Right atrium auricular region (tissue), 2 donors: ENCODE data around the gene HNRNPUL2. TPM values are rescaled to one million over a fixed set of nuclear protein-coding genes. Genes with fewer than 3 reads are reported as not detected.
"Not testable (repeated sequence)": the region's sequence is repeated elsewhere in the genome, so short reads cannot be mapped to it uniquely, and the experiment has no call there.

Experiments used
- DNase-seq: peaks from one replicate; pipeline ENCODE4 v3.0.0-alpha.2; 2019; ENCODE audit warnings: low spot score
- H3K27ac ChIP-seq, 2 donors: fragments of 200-600 bp; sonication (generic); 1 replicate in 1 of 2; 2 replicates in 1 of 2; pipeline ENCODE4 v1.5.1; 2016 to 2019
- H3K27me3 ChIP-seq, 2 donors: fragments of 200-600 bp; sonication (generic); one replicate each; pipeline versions ENCODE4 v1.5.1 to v1.6.0; 2017 to 2019
- H3K36me3 ChIP-seq: fragments of 200-600 bp; sonication (generic); one replicate; pipeline ENCODE4 v1.5.1; 2016
- H3K4me1 ChIP-seq, 2 donors: fragments of 200-600 bp; sonication (generic); one replicate each; pipeline versions ENCODE4 v1.5.1 to v1.6.0; 2017 to 2019
- H3K4me3 ChIP-seq, 2 donors: fragments of 200-600 bp; sonication (generic); 1 replicate in 1 of 2; 2 replicates in 1 of 2; pipeline ENCODE4 v1.5.1; 2017 to 2019; ENCODE audit warnings: mild to moderate bottlenecking in 1 of 2, moderate library complexity in 1 of 2
- H3K9me3 ChIP-seq, 2 donors: fragments of 200-600 bp; sonication (generic); one replicate each; pipeline ENCODE4 v1.5.1; 2019
- CTCF ChIP-seq, 2 donors: fragments of 200-600 bp; sonication (generic); IDR thresholded peaks; one replicate each; pipeline ENCODE4 v1.5.1; 2019; ENCODE audit warnings: antibody characterized with exemption in 2 of 2
- total RNA-seq, 2 donors: library from RNA; depleted of rRNA; stranded (reverse); fragments of >200 nt; gene quantifications; one replicate each; pipeline ENCODE4 v1.1.0, GENCODE V29; 2016

HNRNPUL2 gene
- 10 to 100 TPM; 12.2 to 15.6 TPM for total RNA-seq

- Histone ChIP-seq H3K9me3 (no peaks in the 10 kb centered on the region), H3K4me1 (peaks cover 0 to 54% of the 10 kb centered on the region in 2 donors), H3K36me3 (peaks cover 21% of the 10 kb centered on the region), H3K27me3 (no peaks in the 10 kb centered on the region), H3K4me3 (peak within 1 kb of the TSS; percentile 76 to 82), H3K27ac (peak within 1 kb of the TSS; percentile 94 to 98)
- peak; percentile 98 for DNase-seq
- TF ChIP-seq CTCF (IDR thresholded peaks at IDR 0.05) = no peak
Measured at GRCh38 chr11:62727165-62727871, at the start of gene HNRNPUL2. Gene HNRNPUL2, minus strand, starts transcription at chr11:62727457. Its CDS starts 301 bp downstream, at chr11:62727156.

- Histone ChIP-seq H3K27ac (no peak overlapping the region), H3K36me3 (peaks cover 18% of the 10 kb centered on the region), H3K9me3 (no peaks in the 10 kb centered on the region), H3K4me3 (no peak overlapping the region), H3K4me1 (peaks cover 0 to 11% of the 10 kb centered on the region in 2 donors), H3K27me3 (no peaks in the 10 kb centered on the region)
- TF ChIP-seq CTCF (IDR thresholded peaks at IDR 0.05) = no peak
- no peak for DNase-seq
Measured at GRCh38 chr11:62775646-62776045, 48.4 kb upstream of the HNRNPUL2 start.

GRCh38 chr11:62774407-62774806, 47.1 kb upstream of the HNRNPUL2 start:
- Histone ChIP-seq H3K27ac (no peak overlapping the region), H3K4me1 (peaks cover 0 to 21% of the 10 kb centered on the region in 2 donors), H3K27me3 (no peaks in the 10 kb centered on the region), H3K4me3 (no peak overlapping the region), H3K36me3 (peaks cover 18% of the 10 kb centered on the region), H3K9me3 (no peaks in the 10 kb centered on the region)
- TF ChIP-seq CTCF (IDR thresholded peaks at IDR 0.05) = no peak
- DNase-seq = no peak

GRCh38 chr11:62771144-62772021, 44.1 kb upstream of the HNRNPUL2 start, which contains the start of gene TAF6L:
Gene TAF6L, plus strand, starts transcription at chr11:62771396. Its CDS starts 4,388 bp downstream, at chr11:62775784.
- Histone ChIP-seq H3K36me3 (peaks cover 21% of the 10 kb centered on the region), H3K9me3 (no peaks in the 10 kb centered on the region), H3K4me1 (peaks cover 0 to 21% of the 10 kb centered on the region in 2 donors), H3K27me3 (no peaks in the 10 kb centered on the region), H3K4me3 (peak within 1 kb of the TSS; percentile 60 to 68), H3K27ac (peak within 1 kb of the TSS; percentile 88 to 93)
- peak; percentile 99 for DNase-seq
- TF ChIP-seq CTCF (IDR thresholded peaks at IDR 0.05) = no peak

GRCh38 chr11:62770778-62771143, 43.5 kb upstream of the HNRNPUL2 start:
- Histone ChIP-seq H3K36me3 (peaks cover 21% of the 10 kb centered on the region), H3K4me3 (peak overlapping the region; percentile 60 to 68), H3K27me3 (no peaks in the 10 kb centered on the region), H3K4me1 (peaks cover 0 to 21% of the 10 kb centered on the region in 2 donors), H3K9me3 (no peaks in the 10 kb centered on the region), H3K27ac (peak overlapping the region; percentile 88 to 93)
- TF ChIP-seq CTCF (IDR thresholded peaks at IDR 0.05) = no peak
- DNase-seq = no peak

- not testable (repeated sequence) for DNase-seq
- Histone ChIP-seq H3K27ac (peak overlapping the region; percentile 51 to 77), H3K4me1 (peaks cover 0 to 13% of the 10 kb centered on the region in 2 donors)
Measured at GRCh38 chr11:62760867-62761227, 33.6 kb upstream of the HNRNPUL2 start.

More at GRCh38 chr11:62760867-62761227, 33.6 kb upstream of the HNRNPUL2 start:
- not testable (repeated sequence) for H3K9me3 ChIP-seq, H3K27me3 ChIP-seq, H3K36me3 ChIP-seq
- peak overlapping the region; percentile 43 to 84 for H3K4me3 ChIP-seq
